ENCODE measurements around the gene NEDD9. TPM values are rescaled to one million over a fixed set of nuclear protein-coding genes. Genes with fewer than 3 reads are reported as not detected.

Gene NEDD9
- total and polyA plus RNA-seq, 2 of the 4 experiments (the other 2 are of a cell fraction) = 7.6 to 16.5 TPM

GRCh38 chr6:11243861-11244260 is 11.4 kb upstream of the NEDD9 start:
- Histone ChIP-seq H3K27ac (ENCODE audit: insufficient read depth, low read length) (no peak overlapping the region), H3K23ac (ENCODE audit: low read depth, low read length) (no peak overlapping the region), H4K5ac (ENCODE audit: low read depth, low read length) (no peak overlapping the region), H3K56ac (ENCODE audit: extremely low read depth, insufficient read depth, low read length) (no peak overlapping the region), H3K18ac (ENCODE audit: low read depth, low read length) (no peak overlapping the region), H3K36me3 (ENCODE audit: control insufficient read depth, insufficient read depth, low read length) (no peaks in the 10 kb centered on the region), H3K9me3 (ENCODE audit: control insufficient read depth, insufficient read depth, low read length) (no peaks in the 10 kb centered on the region), H3K79me1 (ENCODE audit: low read depth in 1 of 2, low read length in 2 of 2) (no peaks in the 10 kb centered on the region), H2BK20ac (ENCODE audit: low read depth, low read length) (no peak overlapping the region), H2AFZ (replicated peaks; ENCODE audit: low read length, poor library complexity) (no peak overlapping the region), H3K4me2 (ENCODE audit: low read depth, low read length) (no peak overlapping the region), H4K8ac (ENCODE audit: low read depth in 2 of 2, low read length in 2 of 2) (no peak overlapping the region), H3K9ac (ENCODE audit: low read depth, low read length) (no peak overlapping the region), H3K4me1 (ENCODE audit: control insufficient read depth, insufficient read depth, low read length) (no peaks in the 10 kb centered on the region), H2AK9ac (replicated peaks; ENCODE audit: low read depth, low read length, poor library complexity) (no peak overlapping the region), H2BK5ac (ENCODE audit: low read depth, low read length, poor library complexity, severe bottlenecking) (no peak overlapping the region), H4K20me1 (ENCODE audit: insufficient read depth, low read length) (no peaks in the 10 kb centered on the region), H2AK5ac (ENCODE audit: low read depth, low read length) (no peak overlapping the region), H3K4ac (ENCODE audit: low read depth, low read length) (no peak overlapping the region), H4K91ac (ENCODE audit: insufficient read depth, low read depth, low read length) (no peak overlapping the region), H2BK15ac (ENCODE audit: low read depth, low read length) (no peak overlapping the region), H3K27me3 (ENCODE audit: control insufficient read depth, insufficient read depth, low read length) (no peaks in the 10 kb centered on the region), H3K14ac (replicated peaks; ENCODE audit: low read depth, low read length) (no peak overlapping the region), H2BK120ac (ENCODE audit: low read depth, low read length) (no peak overlapping the region), H3K4me3 (ENCODE audit: insufficient read depth, low read depth, low read length) (no peak overlapping the region), H3K9me1 (ENCODE audit: insufficient read depth, low read length) (no peaks in the 10 kb centered on the region)
- in situ Hi-C loops (cut with MboI; ENCODE audit: low sequenced_read_pairs) = no loop called here
- WGBS, 2 experiments (ENCODE audit: extremely low coverage in 2 of 2, insufficient read length in 1 of 2) = no CpG with 5 or more reads among the region's 1 CpG
- TF ChIP-seq, protein P1, sequence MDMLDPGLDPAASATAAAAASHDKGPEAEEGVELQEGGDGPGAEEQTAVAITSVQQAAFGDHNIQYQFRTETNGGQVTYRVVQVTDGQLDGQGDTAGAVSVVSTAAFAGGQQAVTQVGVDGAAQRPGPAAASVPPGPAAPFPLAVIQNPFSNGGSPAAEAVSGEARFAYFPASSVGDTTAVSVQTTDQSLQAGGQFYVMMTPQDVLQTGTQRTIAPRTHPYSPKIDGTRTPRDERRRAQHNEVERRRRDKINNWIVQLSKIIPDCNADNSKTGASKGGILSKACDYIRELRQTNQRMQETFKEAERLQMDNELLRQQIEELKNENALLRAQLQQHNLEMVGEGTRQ (IDR thresholded peaks at IDR 0.05; ENCODE audit: low read depth, low read length) = no peak
- TF ChIP-seq ELK1 (IDR thresholded peaks at IDR 0.05; ENCODE audit: borderline replicate concordance, low read depth, low read length) (no peak), MXI1 (IDR thresholded peaks at IDR 0.05; ENCODE audit: borderline replicate concordance, low read depth, low read length) (no peak), CTCF (conservative IDR thresholded peaks at IDR 0.05; ENCODE audit: low read depth, low read length) (no peak), CEBPB (IDR thresholded peaks at IDR 0.05; ENCODE audit: low read depth, low read length) (no peak)
- POLR2A ChIA-PET (ENCODE audit: unreplicated experiment) = no interaction called here
- no TSS peak for BruUV-seq (replicated peaks)
- DNase-seq (no peak), ATAC-seq (ENCODE audit: low read depth) (no peak)
- dilution Hi-C loops (cut with HindIII; ENCODE audit: low sequenced_read_pairs, unreplicated experiment) = no loop called here
- CTCF ChIA-PET = no interaction called here
- intact Hi-C loops (cut with micrococcal nuclease) = no loop called here

All from IMR-90 (cell line).